Tibial nerve (tissue), 4 donors: ENCODE results near the gene SLC9A1.

Experiments used
- EP300 ChIP-seq, 2 donors: sonication (generic); formaldehyde crosslinking; IDR thresholded peaks; one replicate each; pipeline ENCODE4 v1.6.1; 2017; ENCODE audit warnings: antibody characterized with exemption in 2 of 2, mild to moderate bottlenecking in 1 of 2
- POLR2A ChIP-seq, 2 donors: fragments of 450-650 bp; IDR thresholded peaks; one replicate each; pipeline ENCODE4 v1.6.1; 2017; ENCODE audit warnings: antibody characterized with exemption in 2 of 2, mild to moderate bottlenecking in 2 of 2, moderate library complexity in 2 of 2
- TF ChIP-seq, protein P1 (sequence below), 5 experiments: fragments of 200-600 bp in 3 of 5; fragments of 450-650 bp in 2 of 5; sonication (generic) in 3 of 5; IDR thresholded peaks; one replicate each; pipeline ENCODE4 v1.5.1; 2016 to 2019; ENCODE audit warnings: antibody characterized with exemption in 5 of 5, mild to moderate bottlenecking in 3 of 5, moderate library complexity in 2 of 5

- TF ChIP-seq, protein P1, sequence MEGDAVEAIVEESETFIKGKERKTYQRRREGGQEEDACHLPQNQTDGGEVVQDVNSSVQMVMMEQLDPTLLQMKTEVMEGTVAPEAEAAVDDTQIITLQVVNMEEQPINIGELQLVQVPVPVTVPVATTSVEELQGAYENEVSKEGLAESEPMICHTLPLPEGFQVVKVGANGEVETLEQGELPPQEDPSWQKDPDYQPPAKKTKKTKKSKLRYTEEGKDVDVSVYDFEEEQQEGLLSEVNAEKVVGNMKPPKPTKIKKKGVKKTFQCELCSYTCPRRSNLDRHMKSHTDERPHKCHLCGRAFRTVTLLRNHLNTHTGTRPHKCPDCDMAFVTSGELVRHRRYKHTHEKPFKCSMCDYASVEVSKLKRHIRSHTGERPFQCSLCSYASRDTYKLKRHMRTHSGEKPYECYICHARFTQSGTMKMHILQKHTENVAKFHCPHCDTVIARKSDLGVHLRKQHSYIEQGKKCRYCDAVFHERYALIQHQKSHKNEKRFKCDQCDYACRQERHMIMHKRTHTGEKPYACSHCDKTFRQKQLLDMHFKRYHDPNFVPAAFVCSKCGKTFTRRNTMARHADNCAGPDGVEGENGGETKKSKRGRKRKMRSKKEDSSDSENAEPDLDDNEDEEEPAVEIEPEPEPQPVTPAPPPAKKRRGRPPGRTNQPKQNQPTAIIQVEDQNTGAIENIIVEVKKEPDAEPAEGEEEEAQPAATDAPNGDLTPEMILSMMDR (IDR thresholded peaks at IDR 0.05): no peak
- TF ChIP-seq POLR2A (IDR thresholded peaks at IDR 0.05): no peak
- no peak for TF ChIP-seq EP300 (IDR thresholded peaks at IDR 0.05)
Observed at GRCh38 chr1:27154469-27154990, 395 bp downstream of the SLC9A1 start.
